GM18519 (cell line): ENCODE measurements around the gene SLC22A23.

ENCODE experiments used
- ATAC-seq: cut with Tn5 transposase; IDR thresholded peaks from one replicate; pipeline ENCODE4 v1.9.1; 2021; ENCODE audit warnings: mild to moderate bottlenecking, moderate library complexity; ENCODE audit not compliant: unreplicated experiment, low FRiP score

The SLC22A23 gene, protein sequence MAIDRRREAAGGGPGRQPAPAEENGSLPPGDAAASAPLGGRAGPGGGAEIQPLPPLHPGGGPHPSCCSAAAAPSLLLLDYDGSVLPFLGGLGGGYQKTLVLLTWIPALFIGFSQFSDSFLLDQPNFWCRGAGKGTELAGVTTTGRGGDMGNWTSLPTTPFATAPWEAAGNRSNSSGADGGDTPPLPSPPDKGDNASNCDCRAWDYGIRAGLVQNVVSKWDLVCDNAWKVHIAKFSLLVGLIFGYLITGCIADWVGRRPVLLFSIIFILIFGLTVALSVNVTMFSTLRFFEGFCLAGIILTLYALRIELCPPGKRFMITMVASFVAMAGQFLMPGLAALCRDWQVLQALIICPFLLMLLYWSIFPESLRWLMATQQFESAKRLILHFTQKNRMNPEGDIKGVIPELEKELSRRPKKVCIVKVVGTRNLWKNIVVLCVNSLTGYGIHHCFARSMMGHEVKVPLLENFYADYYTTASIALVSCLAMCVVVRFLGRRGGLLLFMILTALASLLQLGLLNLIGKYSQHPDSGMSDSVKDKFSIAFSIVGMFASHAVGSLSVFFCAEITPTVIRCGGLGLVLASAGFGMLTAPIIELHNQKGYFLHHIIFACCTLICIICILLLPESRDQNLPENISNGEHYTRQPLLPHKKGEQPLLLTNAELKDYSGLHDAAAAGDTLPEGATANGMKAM

GRCh38 chr6:3456898-3457709, at the start of gene SLC22A23:
Gene SLC22A23 (minus strand): TSS chr6:3457050. CDS start chr6:3456559, 491 bp downstream.
- no peak for ATAC-seq

DNA sequence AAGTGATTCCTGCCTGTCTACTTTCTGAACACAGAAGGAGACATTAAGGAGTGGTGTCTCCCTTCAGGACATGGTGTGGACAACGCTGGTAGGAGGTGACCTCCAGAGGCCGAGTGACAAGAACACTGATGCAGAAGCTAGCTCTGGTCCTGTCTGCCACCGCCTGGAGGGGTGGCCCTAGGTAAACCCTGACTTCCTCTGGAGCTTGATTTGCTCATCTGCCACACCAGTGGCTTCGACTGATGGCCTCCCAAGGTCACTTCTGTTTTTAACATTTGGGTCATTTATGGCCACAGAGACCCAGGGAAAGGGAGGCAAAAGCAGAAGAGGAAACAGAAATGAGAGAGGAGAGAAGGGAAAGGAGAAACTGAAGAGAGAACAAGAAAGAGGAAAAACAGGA, 49.4 kb upstream of the SLC22A23 start:
- ATAC-seq: no peak

DNA sequence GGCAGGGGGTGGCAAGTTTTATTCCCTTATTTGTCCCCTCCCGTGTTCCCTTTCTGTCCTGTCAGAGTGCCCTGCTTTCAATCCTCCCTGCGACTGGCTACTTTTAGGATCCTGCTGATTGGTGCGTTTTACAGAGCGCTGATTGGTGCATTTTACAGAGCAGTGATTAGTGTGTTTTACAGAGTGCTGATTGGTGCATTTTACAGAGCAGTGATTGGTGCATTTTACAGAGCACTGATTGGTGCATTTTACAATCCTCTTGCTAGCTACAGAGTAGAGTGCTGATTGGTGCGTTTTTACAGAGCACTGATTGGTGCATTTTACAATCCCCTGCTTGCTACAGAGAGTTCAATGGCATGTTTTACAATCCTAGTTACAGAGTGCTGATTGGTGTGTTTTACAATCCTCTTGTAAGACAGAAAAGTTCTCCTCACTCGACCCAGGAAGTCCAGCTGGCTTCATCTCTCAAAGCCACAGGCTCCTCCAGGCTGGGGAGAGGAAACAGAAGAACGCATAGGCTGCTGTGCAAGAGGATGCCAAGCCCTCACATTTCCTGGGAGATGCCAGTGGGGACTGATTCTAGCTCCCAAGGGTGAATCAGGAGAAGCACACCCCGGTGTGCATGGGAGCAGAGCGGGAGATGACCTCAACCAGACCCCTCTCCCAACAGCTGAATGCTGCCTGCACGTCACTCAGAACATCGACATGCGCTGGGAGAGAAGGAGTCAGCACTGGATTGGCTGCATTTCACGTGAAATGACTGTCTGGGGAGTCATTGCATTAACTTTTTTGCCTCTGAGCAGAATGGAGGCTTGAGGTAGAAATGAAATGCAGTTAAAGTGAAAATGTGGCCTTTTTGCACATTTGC, 48.3 kb upstream of the SLC22A23 start:
- no peak for ATAC-seq

GRCh38 chr6:3504354-3504753, 47.5 kb upstream of the SLC22A23 start:
- ATAC-seq: no peak

GRCh38 chr6:3501826-3502500, 45.1 kb upstream of the SLC22A23 start:
- no peak for ATAC-seq

GRCh38 chr6:3500262-3501014, 43.6 kb upstream of the SLC22A23 start:
- ATAC-seq: no peak

DNA sequence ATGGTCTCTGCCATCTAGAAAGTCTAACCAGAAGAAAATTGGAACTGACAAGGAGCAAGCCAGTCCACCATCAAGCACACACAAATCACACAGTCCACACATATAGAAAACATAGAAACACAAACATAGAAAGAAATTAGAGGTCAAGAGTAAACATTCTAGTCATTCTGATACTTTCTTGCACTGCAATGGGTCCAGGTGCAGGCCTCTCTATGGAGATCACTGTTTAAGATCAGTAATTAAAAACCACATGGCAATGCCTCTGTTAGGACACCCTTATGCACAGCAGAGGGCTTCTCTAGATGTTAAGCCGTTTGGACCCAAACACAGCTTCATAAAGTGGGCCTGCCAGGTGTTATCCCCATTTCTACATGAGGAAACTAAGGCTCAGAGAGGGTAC, 42.8 kb upstream of the SLC22A23 start:
- ATAC-seq: no peak

- ATAC-seq: no peak
Observed at GRCh38 chr6:3496395-3496794, 39.5 kb upstream of the SLC22A23 start.

GRCh38 chr6:3494391-3495100, 37.7 kb upstream of the SLC22A23 start:
- no peak for ATAC-seq

DNA sequence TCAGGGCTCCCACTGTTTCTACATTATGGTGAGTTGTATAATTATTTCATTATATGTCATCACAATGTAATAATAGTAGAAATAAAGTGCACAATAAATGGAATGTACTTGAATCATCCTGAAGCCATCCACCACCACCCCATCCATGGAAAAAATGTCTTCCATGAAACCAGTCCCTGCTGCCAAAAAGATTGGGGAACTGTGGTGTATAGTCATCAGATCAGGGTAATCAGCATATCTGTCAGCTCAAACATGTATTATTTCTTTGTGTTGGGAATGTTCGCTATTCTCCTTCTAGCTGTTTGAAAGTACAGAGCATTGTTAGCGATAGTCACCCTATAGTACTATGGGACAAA, 33.8 kb upstream of the SLC22A23 start:
- no peak for ATAC-seq

- no peak for ATAC-seq
Observed at GRCh38 chr6:3489961-3490624, 33.2 kb upstream of the SLC22A23 start.

DNA sequence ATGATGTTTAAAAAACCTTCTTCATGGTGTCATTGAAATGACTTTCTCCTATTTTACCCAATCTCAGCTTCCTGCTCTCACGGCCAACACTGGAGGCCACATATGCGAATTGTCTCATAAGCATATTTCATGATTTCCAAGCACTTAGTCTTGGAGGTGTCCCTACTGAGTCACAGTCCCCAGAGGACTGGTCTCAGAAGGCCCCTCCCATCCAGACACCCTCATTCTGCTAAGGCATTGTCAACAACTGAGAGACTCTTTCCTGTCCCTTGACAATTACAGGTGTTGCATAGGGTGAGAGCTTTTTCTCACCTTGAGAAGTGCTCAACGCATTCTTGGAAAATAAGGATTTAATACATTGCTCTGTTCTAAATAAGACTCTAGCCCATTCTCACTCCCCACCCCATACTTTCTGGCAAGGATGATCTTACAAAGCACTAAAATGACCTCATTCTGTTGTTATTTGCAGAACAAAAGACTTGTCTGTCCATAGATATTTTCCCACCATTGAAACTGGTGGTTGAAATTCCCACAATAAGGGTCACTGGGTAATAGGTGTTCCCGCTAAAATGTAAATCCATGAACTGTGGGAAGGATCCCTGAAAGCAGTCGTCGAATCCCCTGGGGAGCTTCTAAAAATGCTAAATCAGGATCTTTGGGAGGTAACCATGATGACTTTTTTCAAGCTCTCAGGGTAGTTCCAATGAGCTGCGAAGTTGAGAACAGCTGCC, 32.3 kb upstream of the SLC22A23 start:
- no peak for ATAC-seq

DNA sequence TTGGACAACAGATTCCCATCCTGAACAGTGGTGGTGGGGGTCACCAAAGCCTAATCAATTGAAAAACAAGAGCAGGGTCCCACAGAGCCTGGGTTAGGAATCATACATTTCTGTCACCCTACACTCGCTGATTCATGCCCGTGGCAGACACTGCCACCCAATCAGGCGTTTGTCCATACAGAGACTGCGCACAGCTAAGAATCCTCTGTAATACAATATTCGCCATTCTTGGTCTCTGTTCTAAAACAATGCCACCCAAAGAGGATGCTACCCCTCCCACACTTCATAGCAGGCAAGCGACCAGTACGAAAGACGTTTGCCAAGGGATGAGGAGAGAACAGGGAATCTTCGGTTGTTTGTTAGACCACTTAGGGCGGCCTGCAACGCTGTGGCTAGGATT, 28.1 kb upstream of the SLC22A23 start:
- no peak for ATAC-seq

GRCh38 chr6:3484192-3484591, 27.3 kb upstream of the SLC22A23 start:
- ATAC-seq: no peak

DNA sequence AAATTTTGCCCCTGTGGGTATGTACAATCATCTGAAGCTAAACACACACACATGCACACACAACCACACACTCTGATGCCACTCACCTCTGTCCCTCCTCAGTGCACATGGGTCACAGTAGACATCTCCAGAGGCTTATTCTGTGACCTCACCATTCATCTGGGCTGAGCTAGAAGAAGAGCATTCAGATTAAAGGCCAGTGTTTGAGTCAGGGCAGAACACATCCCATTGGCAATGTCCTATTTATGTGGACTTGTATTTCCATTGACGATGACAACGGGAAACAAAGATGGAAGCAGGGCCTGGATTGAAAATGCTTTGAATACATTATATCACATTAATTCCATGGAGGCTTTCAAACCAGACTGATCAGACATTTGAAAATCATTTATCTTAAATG, 26.8 kb upstream of the SLC22A23 start:
- no peak for ATAC-seq

DNA sequence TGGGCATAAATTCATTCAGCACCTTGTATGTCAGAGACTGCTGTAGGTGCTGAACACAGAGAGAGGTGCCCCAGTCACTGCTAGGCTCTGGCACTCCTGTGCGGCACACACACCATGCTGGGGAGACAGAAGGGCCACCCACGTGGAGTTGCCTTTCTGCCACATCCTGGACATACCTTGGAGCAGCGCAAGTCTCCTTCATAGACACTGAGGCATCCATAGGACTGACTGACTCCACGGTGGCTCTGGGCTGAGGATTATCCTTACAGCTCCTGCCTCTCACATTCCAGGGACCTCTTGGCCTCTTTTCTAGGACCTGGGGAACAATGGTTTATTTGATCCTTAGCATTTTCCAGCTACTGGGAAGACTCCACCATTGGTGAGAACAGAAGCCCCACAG, 26.0 kb upstream of the SLC22A23 start:
- ATAC-seq: no peak

- ATAC-seq: no peak
Observed at GRCh38 chr6:3481640-3482039, 24.8 kb upstream of the SLC22A23 start.
